NCI-H2029 (cell line): Measurements from ENCODE around the gene ARHGAP1.
A peak's percentile ranks its signal among the peaks of the same experiment; 100 is the strongest.

Experiments used
- DNase-seq: peaks from one replicate; lab custom pipeline; 2025; lab: John Stamatoyannopoulos, UW

Gene ARHGAP1

DNA sequence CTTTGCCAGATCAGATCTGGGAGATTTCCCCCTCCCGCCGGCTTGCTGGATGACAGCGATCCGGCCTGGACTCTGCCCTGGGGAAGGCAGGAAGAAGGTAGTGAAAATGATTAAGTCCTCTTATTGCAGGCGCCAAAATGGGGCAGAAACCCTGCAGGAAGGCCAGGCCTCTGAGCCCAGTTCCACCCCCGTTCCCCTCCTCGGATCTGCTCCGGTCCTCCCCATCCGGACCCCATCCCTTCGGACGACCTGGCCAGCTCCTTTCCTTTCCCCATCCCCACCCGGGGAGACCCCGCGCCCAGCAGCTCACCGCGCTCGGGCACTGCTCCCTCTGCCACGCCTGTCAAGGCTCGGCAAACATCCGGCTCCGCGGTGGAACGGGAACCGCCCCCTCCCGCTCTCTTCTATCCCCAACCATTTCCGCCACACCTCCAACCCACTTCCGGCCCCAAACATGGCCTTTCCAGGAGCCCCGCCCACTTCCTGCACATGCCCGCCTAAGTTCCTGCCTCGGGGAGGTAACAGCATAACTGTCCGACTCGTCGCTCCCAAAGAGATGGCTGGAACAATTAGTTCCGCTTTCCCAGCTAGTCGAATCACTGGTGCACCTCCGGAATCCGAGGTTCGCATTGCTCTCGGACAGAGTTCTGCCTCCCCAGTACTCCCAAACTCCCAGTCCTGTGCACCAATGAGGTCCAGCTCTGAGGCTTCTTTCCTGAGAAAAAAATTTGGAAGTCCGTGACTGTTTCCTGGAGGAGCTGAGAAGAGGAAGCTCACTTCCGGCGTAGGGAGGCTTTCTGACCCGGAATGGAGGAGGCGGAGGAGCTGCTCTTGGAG is at the start of gene ARHGAP1, which contains the start of gene ZNF408:
ARHGAP1 (minus strand) TSS at position 379 of the 837 bp plus-strand sequence. CDS start 4,512 bp downstream, outside the sequence.
ZNF408 (plus strand) TSS at position 791 of the 837 bp plus-strand sequence; CDS start at position 808, 17 bp downstream.
- peak; percentile 99 for DNase-seq

DNA sequence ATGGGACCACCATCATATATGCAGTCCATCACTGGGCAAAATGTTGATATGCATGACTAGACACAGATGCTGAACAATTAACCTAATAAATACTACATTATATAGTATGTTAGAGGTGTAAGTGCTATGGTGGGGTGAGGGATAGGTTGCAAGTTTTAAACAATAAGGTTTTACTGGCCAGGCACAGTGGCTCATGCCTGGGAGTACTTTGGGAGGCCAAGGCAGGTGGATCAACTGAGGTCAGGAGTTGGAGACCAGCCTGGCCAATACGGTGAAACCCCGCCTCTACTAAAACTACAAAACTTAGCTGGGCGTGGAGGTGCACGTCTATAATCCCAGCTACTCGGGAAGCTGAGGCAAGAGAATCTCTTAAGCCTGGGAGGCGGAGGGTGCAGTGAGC is 46.7 kb upstream of the ARHGAP1 start:
- DNase-seq = no peak

DNA sequence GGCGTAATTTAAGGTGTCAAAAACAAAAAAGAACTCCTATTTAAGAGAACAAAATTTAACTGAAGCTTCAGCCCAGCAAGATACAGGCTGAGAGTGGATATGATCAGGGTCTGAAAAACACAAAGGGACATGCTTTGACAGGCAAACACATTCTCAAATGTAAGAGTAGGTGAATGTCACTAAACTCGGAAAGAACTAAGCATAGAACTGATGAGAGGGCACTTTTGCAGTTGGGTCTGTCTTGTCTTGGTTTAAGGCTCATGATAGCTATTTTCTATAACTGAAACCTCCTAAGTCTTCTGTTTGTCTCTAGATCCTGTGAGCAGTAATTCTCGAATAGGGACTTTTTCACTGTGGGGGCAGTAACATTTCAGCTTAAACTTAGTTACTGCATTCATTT is 45.6 kb upstream of the ARHGAP1 start:
- DNase-seq = no peak

DNA sequence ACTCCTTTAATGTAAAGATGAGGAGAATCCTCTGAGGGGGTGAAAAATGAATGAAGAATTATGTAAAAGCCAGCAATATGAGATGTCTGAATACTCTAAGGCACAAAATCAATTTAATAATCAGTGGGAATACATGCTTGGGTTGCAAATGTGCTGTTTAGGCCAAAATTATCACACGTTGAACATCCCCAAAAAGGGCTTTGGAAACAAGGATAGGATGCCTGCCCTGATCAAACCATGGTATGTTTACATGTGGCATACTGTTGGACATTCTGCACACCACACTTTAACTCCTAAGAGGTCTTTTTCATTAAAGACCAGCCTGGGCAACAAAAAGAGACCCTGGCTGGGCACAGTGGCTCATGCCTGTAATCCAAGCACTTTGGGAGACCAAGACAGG is 44.9 kb upstream of the ARHGAP1 start:
- DNase-seq = no peak

DNA sequence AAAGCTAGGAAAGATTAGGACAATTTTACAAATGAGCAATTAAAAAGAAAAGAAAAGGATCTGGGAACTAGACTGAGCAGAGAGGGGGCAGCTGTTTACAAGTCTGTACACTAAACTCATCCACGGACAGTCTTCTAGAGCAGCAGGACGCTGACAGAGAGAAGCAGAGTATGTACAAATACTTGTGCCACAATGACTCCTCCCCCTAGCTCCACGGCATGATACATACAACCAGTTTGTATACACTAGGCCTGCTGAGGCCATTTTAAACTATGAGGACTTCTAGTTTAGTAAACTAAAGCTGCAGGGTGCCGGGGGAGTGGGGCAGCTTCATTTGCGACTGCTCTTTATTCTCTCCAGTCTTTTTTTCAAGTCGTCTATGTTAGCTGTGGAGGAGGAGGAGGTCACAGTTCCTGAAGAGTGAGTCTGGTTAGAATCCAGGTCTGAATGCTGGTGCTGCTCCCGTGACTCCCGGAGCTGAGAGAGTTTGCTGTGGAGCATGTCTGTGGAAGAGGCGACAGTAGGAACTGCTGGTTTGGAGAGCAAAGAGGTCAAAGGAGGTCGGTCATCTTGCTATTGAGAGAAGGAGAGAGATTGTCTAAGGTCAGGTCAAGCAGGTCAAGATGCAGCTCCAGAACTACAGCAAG is 43.4 kb upstream of the ARHGAP1 start:
- DNase-seq = no peak

DNA sequence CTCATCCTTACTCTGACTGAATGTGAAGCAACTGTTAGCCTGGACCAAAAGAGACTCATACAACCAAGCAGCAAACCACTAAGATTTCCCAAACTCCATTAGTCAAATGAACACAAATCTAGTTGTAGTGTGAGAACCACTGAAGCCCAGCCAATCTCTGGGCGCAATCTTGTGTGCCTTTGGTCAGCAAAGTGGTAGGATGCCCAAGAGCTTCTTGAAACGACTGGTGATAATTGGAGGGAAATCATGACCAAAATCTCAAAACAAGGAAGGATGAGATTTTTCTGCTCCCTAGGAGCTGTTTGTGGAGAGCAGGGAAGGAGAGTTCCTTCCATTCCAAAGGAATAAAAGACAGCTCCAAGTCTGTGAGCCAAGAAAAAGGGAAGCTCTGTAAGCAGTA is 42.6 kb upstream of the ARHGAP1 start:
- no peak for DNase-seq

DNA sequence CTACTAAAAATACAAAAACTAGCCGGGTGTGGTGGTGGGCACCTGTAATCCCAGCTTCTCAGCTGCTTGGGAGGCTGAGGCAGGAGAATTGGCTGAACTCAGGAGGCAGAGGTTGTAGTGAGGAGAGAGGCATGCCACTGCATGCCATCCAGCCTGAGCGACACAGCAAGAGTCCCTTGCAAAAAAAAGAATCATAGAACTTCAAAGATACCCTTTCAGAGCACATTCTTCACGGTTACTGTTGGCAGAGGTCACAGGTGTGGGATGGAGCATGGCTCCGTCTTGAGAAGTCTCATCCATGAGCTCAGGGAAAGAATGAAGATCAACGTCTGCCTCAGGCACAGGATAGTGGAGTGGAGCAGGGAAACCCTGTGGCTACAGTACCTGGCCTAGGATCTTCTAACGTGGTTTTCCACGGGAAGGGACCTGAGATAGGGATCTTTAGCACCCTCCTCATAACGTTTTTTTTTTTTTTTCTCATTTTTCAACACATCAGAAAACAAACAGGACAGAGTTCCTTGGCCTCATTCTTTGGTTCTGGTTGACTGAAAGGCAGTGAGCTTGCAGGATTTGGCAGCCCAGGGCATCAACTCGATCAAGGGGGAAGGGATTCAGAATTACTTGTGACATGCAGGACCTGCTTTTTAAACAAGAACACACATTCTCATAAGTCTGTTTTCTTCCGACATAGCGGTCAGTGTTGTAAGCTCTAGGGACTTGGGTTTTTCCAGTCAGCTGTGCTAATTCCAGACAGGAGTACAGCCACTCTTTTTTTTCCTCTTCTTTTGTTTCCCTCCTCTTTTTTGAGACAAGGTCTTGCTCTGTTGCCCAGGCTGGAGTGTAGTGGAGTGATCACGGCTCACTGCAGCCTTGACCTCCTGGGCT is 41.4 kb upstream of the ARHGAP1 start:
- DNase-seq = no peak

DNA sequence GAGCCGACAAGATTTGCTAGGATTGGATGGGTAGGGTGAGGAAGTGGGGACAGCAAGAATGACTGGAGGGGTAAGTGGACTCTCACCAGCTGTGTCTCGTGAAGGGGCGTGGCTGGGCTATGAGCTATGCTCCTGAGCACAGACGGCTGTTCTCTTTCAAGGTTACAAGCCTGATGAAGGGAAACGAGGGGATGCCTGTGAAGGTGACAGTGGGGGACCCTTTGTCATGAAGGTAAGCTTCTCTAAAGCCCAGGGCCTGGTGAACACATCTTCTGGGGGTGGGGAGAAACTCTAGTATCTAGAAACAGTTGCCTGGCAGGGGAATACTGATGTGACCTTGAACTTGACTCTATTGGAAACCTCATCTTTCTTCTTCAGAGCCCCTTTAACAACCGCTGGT is 38.5 kb upstream of the ARHGAP1 start:
- no peak for DNase-seq

DNA sequence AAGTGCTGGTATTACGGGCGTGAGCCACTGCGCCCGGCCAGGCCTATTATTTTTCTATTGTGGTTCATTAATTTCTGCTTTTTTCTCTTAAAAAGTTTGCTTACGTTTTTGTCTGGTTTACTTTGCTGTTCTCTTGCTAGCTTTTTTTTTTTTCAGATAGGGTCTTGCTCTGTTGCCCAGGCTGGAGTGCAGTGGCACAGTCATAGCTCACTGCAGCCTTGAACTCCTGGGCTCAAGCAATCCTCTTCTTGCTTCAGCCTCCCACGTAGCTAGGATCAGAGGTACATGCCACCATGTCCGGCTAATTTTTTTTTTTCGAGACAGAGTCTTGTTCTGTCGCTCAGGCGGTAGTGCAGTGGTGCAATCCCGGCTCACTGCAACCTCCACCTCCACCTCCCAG is 37.3 kb upstream of the ARHGAP1 start:
- DNase-seq = no peak

DNA sequence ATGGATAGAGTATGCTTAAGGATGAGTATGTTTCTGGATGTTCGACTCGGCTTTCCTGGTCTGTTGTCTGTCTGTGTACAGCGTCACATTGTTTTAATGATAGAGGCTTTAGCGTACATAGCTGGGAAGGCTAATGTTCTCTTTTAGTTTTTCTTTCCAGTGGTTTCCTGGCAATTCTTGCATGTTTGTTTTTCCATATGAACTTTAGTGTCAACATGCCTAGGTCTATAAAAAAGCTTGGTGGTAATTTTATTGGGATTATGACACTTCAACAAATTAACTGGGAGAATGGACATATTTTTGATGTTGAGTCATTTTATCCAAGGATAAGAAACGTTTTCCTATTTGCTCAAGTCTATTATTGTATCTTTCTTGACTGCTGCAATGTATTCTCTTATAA is 36.2 kb upstream of the ARHGAP1 start:
- DNase-seq = no peak

DNA sequence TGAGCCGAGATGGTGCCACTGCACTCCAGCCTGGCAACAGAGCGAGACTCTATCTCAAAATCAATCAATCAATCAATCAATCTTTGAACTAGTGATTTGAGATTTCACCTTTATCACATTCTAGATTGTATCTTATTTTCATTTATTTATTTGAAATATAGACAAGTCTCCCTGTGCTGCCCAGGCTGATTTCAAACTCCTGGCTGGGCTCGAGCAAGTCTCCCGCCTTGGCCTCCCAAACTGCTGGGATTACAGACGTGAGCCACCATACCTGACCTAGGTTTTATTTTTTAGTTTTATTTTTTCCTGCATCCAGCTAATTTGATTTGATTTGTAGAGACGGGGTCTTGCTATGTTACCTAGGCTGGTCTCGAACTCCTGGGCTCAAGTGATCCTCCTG is 35.7 kb upstream of the ARHGAP1 start:
- DNase-seq = no peak

DNA sequence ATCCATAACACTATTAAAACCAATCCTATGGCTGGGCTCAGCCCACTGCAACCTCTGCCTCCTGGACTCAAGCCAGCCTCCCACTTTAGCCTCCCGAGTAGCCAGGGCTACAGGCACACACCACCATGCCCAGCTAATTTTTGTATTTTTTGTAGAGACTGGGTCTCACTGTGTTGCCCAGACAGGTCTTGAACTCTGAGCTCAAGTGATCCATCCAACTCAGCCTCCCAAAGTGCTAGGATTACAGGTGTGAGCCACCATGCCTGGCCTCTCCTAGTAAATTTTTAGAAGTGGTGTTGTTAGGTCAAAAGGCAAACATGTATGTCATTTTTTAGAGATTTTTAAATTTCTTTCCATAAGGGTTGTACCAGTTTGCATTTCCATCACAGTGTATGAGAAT is 32.8 kb upstream of the ARHGAP1 start:
- no peak for DNase-seq

DNA sequence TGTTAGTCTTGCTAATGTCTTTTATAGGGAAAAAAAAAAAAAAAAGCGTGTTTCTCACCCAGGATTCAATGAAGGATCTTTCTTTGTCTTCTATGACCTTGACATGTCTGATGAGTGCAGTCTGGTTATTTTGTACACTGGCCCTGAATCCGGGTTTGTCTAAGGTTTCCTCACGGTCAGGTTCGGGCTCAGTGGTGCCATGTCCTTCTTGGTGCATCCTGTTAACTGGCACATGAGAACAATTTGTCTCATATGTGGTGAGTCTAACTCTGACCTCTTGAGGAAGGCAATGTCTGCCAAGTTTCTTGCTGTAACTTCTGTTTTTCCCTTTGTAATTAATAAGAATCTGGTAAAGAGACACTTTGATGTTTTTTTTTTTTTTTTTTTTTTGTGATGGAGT is 31.1 kb upstream of the ARHGAP1 start:
- DNase-seq = no peak

DNA sequence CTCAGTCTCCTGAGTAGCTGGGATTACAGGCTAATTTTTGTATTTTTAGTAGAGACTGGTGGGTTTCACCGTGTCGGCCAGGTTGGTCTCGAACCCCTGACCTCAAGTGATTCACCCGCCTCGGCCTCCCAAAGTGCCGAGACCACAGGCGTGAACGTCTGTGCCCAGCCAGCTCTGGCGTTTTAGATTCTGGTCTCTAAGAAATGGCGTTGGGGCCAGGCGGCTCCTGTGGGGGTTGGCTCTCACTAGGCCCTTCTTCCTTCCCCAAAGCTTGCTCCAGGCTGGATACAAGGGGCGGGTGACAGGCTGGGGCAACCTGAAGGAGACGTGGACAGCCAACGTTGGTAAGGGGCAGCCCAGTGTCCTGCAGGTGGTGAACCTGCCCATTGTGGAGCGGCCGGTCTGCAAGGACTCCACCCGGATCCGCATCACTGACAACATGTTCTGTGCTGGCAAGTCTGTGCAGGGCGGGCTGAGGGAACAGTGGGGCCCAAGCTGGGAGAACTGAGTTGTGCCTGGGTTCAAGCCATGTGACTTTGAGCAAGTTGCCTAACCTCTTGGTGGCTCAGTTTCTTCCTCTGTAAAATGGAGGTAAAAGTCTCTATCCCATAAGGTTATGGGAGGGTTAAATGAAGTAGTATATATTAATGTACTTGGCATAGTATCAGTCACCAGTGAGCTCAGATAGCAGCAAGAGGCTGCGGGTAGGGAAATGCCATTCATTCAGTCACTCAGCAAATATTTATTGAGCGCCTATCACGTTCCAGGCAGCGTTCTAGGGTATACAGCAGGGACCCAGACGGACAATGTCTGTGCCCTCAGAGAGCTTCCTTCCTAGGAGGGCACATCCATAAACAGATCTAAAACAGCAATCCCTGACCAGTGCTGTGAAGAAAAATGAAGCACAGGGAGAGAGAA is 28.9 kb upstream of the ARHGAP1 start:
- no peak for DNase-seq

DNA sequence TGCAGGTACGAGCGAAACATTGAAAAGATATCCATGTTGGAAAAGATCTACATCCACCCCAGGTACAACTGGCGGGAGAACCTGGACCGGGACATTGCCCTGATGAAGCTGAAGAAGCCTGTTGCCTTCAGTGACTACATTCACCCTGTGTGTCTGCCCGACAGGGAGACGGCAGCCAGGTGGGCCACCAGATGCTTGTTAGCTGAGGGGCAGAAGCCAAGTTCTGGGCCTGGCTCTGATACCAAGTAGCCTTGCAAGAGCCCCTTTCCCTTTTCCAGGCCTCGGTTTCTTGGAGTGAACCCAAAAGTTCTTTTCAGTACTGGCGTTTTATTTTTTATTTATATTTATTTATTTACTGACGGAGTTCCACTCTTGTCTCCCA is 28.2 kb upstream of the ARHGAP1 start:
- DNase-seq = no peak

DNA sequence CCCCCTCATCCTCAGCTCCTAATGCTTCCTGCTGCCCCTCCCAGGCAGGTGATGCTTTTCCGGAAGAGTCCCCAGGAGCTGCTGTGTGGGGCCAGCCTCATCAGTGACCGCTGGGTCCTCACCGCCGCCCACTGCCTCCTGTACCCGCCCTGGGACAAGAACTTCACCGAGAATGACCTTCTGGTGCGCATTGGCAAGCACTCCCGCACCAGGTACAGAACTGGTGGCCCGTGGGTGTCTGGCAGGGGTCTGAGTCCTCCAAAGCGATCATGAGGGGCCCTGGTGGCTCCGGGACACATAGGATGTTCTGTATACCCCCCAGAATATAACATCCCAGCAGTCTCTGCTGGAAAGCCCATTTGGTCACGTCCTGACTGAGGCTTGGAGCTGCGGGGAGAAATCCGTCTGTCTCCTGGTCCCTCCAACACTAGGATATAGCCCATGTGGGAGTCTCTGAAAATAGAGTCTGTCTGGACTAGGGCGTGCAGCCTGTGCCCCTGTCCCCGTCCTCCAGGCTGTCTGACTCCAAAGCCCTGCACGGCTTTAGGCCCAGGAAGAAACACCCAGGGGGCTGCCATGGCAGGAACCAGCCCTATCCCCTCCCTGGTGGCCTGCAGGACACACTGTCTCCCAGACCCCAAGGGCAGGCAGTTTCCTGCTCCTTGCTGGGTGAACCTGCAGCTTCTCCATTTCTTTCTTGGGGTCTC is 27.7 kb upstream of the ARHGAP1 start:
- DNase-seq = no peak

DNA sequence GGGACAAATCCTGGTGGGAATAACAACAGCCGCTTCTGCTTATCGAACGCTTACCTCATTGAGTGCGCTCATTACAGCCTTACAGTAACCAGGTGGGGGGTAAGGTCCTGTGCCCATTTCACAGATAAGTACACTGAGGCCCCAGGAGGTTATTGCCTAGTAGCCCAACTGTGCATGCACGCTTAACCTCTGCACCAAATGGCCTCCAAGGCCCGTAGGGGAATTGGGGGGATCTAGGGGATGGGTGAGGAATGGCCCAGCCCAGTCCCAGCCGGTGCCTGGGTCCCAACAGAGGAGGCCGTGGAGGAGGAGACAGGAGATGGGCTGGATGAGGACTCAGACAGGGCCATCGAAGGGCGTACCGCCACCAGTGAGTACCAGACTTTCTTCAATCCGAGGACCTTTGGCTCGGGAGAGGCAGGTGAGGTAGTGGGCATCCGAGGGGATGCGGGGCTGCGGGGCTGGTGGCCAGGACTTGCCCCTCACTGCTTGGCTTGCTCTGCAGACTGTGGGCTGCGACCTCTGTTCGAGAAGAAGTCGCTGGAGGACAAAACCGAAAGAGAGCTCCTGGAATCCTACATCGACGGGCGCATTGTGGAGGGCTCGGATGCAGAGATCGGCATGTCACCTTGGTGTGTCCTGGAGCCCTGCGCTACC is 25.9 kb upstream of the ARHGAP1 start:
- no peak for DNase-seq

DNA sequence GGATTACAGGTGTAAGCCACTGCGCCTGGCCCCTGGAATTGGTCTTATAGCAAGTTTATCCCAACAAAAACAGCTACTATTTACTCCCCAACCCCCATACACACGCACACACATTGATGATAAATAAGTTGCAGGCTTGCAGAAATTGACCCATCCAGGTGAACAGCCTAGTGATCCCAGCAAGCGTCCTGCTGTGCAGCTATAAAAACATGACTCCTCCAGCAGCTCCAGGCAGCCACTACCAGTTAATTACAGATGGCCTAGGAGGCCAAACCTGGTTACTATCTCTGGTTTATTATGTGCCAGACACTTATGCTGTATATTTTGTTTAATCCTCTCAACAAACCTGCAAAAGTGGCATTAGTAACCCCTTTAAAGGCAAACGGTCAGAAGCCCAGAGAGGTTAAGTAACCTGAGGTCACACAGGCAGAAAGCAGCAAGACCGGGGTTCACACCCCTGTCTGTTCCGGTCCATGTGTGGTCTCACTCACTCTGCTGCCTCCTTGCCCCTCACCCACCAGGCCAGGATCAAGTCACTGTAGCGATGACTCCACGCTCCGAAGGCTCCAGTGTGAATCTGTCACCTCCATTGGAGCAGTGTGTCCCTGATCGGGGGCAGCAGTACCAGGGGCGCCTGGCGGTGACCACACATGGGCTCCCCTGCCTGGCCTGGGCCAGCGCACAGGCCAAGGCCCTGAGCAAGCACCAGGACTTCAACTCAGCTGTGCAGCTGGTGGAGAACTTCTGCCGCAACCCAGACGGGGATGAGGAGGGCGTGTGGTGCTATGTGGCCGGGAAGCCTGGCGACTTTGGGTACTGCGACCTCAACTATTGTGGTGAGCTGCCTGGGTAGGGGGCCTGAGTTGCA is 25.2 kb upstream of the ARHGAP1 start:
- DNase-seq = no peak

DNA sequence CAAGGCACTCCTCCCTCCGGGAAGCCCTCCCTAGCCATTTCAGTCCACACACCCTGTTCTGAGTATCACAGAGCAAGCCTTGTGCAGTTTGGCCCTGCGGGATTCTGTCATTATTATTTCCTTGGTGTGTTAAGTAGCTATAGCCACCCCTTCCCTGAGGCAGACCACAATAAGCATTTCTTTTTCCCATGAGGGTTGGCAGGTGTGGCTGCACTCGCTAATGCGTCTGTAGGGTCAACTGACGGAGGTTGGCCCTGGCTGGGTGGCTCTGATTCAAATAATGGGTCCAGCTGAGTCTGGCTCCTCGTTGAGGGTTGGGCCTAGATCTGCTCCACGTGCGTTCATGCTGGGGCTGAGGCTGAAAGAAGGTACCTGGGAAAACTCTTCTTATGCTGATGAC is 23.7 kb upstream of the ARHGAP1 start:
- DNase-seq = no peak
